ENCODE measurements around the gene GLG1. TPM values are rescaled to one million over a fixed set of nuclear protein-coding genes. Genes with fewer than 3 reads are reported as not detected.

GLG1 gene
- total and polyA plus RNA-seq, 2 donors (not counting 3 experiments of a cell fraction or from before 2014, with no cell fraction given) = 86.3 to 165 TPM

- no peak overlapping the region for H3K4me2 ChIP-seq (ENCODE audit: insufficient read depth, low read length)
- no TSS peak for BruUV-seq (replicated peaks)
- no peak overlapping the region for H3K27ac ChIP-seq (ENCODE audit: insufficient read depth, low read depth, low read length)
- H3K36me3 ChIP-seq (ENCODE audit: control insufficient read depth in 2 of 2, extremely low read depth in 1 of 2, insufficient read depth in 2 of 2, low read length in 2 of 2) = no peaks in the 10 kb centered on the region
- TF ChIP-seq MYC (IDR thresholded peaks at IDR 0.05; ENCODE audit: low read depth, low read length) = no peak
- no peak for TF ChIP-seq EZH2 (IDR thresholded peaks at IDR 0.05; ENCODE audit: borderline replicate concordance, low read depth, low read length, severe bottlenecking)
- TF ChIP-seq MAX (IDR thresholded peaks at IDR 0.05; ENCODE audit: insufficient read depth, insufficient read length) = no peak
- TF ChIP-seq GATA2 (IDR thresholded peaks at IDR 0.05; ENCODE audit: insufficient read depth, insufficient read length, low read depth, low read length) = no peak
- no peak for TF ChIP-seq POLR2A (IDR thresholded peaks at IDR 0.05; ENCODE audit: low read depth, low read length)
- no peak for TF ChIP-seq FOS (IDR thresholded peaks at IDR 0.05; ENCODE audit: borderline replicate concordance, insufficient read depth, low read length)
- no peak for TF ChIP-seq JUN (IDR thresholded peaks at IDR 0.05; ENCODE audit: borderline replicate concordance, insufficient read depth, insufficient read length, low read depth)
- TF ChIP-seq POLR2AphosphoS5 (IDR thresholded peaks at IDR 0.05; ENCODE audit: insufficient read depth, low read depth, low read length) = no peak
- TF ChIP-seq, protein P1, sequence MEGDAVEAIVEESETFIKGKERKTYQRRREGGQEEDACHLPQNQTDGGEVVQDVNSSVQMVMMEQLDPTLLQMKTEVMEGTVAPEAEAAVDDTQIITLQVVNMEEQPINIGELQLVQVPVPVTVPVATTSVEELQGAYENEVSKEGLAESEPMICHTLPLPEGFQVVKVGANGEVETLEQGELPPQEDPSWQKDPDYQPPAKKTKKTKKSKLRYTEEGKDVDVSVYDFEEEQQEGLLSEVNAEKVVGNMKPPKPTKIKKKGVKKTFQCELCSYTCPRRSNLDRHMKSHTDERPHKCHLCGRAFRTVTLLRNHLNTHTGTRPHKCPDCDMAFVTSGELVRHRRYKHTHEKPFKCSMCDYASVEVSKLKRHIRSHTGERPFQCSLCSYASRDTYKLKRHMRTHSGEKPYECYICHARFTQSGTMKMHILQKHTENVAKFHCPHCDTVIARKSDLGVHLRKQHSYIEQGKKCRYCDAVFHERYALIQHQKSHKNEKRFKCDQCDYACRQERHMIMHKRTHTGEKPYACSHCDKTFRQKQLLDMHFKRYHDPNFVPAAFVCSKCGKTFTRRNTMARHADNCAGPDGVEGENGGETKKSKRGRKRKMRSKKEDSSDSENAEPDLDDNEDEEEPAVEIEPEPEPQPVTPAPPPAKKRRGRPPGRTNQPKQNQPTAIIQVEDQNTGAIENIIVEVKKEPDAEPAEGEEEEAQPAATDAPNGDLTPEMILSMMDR (IDR thresholded peaks at IDR 0.05; ENCODE audit: extremely low read depth in 1 of 2, insufficient read depth in 1 of 2, low read depth in 1 of 2, low read length in 2 of 2) = no peak
- no peaks in the 10 kb centered on the region for H3K27me3 ChIP-seq (ENCODE audit: control insufficient read depth in 2 of 2, insufficient read depth in 2 of 2, low read length in 2 of 2)
- POLR2A ChIA-PET = no interaction called here
- no peaks in the 10 kb centered on the region for H3K9me1 ChIP-seq (replicated peaks; ENCODE audit: control insufficient read depth, extremely low read depth, insufficient read depth, low read length)
- no peak overlapping the region for H3K9ac ChIP-seq (replicated peaks; ENCODE audit: extremely low read depth, insufficient read depth, low read length)
- H3K4me3 ChIP-seq (replicated peaks in 1 of 3; ENCODE audit: insufficient read depth in 1 of 3, low read depth in 1 of 3, low read length in 3 of 3) = no peak overlapping the region
- DNase-seq (ENCODE audit: low read depth, low spot score) (no peak), FAIRE-seq (no peak)
- peaks cover 12% of the 10 kb centered on the region for H4K20me1 ChIP-seq (replicated peaks; ENCODE audit: control insufficient read depth, extremely low read depth, insufficient read depth, low read length)
- H3K9me3 ChIP-seq (replicated peaks; ENCODE audit: control insufficient read depth, insufficient read depth, low read length) = no peaks in the 10 kb centered on the region
- H3K4me1 ChIP-seq (ENCODE audit: control insufficient read depth, extremely low read depth, insufficient read depth, low read length) = no peaks in the 10 kb centered on the region
- H2AFZ ChIP-seq (ENCODE audit: low read depth, low read length) = no peak overlapping the region
- intact Hi-C loops (cut with micrococcal nuclease) (no loop called here), dilution Hi-C loops (cut with MboI; ENCODE audit: extremely low pct_ligation_motif_present, low sequenced_read_pairs) (no loop called here)
- CTCF ChIA-PET = interaction anchor here (0.7 to 1.8 kb wide), 3 partner anchors 7 to 12 kb away, joined by 3 to 6 read pairs (median 5); no protein-coding TSS in a partner anchor
- peaks cover 70% of the 10 kb centered on the region for H3K79me2 ChIP-seq (ENCODE audit: control insufficient read depth, insufficient read depth, low read length)
These were observed 39.0 kb downstream of the GLG1 start for GRCh38 chr16:74567901-74568300.

All from endothelial cell of umbilical vein (primary cell).